ENCODE measurements around the gene DYSF. TPM values are rescaled to one million over a fixed set of nuclear protein-coding genes. Genes with fewer than 3 reads are reported as not detected.

Gene DYSF
- polyA plus RNA-seq, 4 donors, result 9.9 to 18.5 (median 17.1) TPM

DNA sequence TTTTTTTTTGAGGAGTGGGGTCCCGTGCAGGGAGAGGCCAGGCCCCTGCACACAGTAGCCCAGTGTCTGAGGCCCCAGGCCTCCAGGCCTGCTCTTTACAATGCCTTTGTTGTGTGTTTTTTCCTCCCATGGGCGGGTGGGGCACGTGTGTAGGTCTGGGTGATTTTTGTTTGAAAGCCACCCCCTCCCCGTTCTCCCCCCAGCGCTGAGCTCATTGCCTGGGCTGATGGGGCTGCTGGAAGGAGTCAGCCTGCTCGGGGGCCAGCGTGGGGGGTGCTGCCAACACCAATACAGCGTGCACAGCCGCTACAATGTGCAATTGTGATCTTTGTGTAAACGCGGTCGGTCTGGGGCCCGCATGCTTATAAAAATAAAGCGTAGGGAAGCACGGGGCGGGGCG is 142.7 kb downstream of the DYSF start:
- no peak for DNase-seq (ENCODE audit: low read depth in 4 of 4, low spot score in 3 of 4)

DNA sequence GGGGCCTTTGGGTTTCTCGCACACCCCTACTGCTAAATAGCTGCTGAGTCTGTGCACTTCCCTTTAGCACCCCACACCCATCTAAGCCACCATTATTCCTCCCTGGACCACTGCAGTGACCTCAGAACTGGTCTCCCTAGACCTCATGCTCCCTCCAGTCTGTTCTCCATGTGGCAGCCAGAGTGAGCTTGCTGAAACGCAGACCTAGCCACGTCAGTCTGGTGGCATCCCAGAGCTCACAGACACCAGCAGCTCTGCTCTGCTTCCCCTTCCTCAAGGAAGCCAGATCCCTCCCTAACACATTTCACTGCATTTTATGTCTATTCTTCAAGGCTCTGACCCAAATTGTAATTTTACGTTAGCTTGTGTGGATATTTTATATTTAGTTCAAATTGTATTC is 144.4 kb downstream of the DYSF start:
- DNase-seq (ENCODE audit: low read depth in 4 of 4, low spot score in 3 of 4), result no peak

DNA sequence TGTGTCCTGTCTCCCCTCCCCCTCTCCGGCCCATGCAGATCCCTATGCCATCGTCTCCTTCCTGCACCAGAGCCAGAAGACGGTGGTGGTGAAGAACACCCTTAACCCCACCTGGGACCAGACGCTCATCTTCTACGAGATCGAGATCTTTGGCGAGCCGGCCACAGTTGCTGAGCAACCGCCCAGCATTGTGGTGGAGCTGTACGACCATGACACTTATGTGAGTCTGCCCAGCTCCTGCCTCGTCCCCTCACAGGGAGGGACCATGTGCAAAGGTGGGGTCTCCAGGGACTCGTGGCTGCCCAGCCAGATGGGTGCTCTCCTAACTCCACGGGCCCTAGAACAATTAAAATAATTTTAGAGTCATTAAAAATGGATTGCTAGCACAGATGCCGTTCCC is 145.2 kb downstream of the DYSF start:
- no peak for DNase-seq (ENCODE audit: low read depth in 4 of 4, low spot score in 3 of 4)

DNA sequence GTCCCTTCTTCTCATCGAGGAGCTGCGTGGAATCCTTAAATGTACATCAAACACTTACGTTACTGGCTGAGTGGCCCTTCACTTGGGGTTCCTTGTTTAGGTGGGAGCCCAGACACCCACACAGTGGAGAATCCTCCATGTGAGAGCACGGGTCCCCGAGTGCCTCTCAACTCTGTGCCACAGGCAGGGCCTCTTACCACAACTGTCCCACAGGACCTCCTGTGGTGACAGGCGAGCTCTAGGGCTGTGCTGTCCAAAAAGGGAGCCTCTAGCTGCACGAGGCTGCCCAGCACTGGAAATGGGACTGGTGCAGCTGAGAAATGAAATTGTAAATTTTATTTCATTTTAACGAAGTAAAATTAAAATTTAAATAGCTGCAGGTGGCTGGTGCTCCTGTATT is 145.7 kb downstream of the DYSF start:
- DNase-seq (ENCODE audit: low read depth in 4 of 4, low spot score in 3 of 4), result no peak

DNA sequence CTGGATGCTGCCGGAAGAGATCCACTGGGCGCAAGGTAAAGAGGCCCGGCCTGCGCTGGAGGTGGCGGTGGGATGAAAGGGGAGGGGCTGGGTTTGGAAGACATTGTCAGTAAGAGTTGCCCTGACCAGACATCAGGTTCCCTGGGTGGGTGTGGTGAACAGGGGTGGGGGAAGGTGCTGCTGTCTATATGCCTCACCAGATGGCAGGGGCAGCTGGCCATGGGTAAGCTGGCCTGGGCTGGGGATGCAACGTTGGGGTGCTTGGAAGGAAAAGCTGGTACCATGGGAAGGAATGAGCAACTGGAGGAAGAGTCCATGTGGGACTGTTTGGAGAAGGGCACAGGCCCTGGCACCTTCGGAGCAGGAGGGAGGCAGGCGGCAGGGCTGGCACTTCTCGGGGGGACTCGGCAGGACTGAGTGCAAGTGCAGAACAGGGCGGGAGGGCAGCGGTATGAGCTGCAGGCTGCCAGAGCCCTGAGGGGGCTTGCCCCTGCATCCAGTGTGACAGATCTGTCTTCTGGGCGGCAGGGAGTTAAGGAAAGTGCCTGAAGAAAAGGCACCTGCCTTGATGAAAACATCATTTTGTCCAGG is 146.4 kb downstream of the DYSF start:
- no peak for DNase-seq (ENCODE audit: low read depth in 4 of 4, low spot score in 3 of 4)

DNA sequence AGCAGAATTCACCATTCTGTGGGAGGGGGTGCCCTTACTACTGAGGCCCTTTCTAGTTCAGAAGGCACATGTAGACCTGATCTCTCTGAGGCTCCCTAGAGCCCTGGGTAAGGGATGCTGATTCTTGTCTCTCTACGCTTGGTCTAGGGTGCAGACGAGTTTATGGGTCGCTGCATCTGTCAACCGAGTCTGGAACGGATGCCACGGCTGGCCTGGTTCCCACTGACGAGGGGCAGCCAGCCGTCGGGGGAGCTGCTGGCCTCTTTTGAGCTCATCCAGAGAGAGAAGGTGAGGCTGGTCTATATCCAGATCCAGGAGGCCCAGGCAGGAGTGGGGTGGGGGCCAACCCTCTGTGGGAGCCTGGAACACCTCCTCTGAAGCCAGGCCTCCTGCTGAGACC is 147.2 kb downstream of the DYSF start:
- no peak for DNase-seq (ENCODE audit: low read depth in 4 of 4, low spot score in 3 of 4)

DNA sequence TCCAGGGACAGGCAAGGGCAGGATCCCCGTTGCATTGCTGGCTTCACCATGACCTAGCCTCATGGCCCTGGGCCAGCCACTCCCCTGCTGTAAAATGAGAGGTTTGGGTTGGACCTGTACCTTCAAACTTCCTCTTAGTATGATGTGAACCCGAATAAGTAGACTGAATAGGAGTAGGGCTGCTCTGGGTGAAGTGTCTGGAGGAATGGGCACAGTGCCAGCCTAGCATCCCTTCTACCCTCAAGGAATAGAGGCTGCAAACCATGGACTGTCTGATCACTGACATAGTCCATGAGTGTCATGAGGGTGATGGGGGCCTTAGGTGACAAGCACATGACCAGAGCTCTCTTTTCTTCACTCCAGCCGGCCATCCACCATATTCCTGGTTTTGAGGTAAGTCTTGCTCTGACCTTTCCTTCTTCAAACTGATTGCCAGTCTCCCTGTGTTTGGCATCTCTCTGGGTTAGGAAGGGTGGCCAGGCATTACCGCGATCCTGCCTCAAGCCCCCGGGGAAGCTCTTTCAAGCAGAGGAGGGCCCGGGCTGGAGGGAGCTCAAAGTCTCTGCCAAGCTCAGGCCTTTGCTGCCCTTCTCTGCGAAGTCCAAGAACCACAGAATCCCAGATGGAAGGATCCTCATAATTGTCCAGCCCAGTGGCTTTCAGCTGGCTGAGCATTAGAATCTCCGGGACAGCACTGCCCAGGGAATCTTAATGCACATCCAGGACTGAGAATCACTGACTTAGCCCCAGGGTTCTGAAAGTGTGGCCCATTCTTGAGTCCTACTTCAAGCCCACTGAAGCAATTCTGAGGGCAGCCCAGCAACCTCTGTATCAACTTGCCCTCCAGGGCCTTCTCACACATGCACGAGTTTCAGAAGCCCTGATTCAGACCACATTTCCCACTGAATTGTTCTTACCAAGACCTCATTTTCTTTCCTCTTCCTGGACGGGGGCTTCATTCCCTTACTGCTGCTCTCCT is 148.1 kb downstream of the DYSF start:
- no peak for DNase-seq (ENCODE audit: low read depth in 4 of 4, low spot score in 3 of 4)

DNA sequence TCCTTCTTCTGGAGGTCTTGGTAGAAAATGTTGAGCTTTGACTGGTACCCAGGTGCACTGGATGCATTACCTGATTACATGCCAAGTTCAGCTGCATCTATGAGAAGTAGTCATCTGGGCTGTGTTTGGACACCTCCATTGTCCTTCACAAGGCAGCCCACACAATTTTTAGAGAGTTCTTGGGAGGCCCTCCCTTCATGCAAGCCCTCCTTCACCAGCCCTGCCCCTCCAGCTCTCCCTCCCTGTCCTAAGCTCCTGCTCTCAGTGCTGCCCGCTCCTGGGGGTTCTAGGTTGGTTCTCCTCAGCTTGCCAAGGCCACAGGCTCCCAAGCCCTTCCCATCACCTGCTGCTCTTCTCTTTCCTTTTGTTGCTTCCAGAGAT is 148.7 kb downstream of the DYSF start:
- no peak for DNase-seq (ENCODE audit: low read depth in 4 of 4, low spot score in 3 of 4)

DNA sequence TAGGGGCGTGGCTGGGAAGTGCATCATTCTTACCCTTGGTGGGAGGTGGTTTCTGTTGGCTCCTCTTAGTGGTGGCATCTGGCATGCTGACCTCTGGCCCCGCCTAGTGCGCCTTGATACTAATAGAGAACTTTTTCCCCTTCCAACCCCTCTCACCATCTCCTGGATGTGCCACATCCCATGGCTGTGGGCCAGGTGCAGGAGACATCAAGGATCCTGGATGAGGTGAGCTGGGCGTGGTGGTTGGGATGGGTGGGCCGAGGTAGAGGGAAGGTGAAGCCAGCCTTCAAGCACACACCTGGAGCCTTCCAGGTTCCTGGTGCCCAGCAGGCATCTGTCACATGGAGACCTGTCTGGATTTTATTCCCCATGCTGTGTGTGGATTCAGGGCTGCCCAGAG is 149.2 kb downstream of the DYSF start:
- DNase-seq (ENCODE audit: low read depth in 4 of 4, low spot score in 3 of 4), result no peak

DNA sequence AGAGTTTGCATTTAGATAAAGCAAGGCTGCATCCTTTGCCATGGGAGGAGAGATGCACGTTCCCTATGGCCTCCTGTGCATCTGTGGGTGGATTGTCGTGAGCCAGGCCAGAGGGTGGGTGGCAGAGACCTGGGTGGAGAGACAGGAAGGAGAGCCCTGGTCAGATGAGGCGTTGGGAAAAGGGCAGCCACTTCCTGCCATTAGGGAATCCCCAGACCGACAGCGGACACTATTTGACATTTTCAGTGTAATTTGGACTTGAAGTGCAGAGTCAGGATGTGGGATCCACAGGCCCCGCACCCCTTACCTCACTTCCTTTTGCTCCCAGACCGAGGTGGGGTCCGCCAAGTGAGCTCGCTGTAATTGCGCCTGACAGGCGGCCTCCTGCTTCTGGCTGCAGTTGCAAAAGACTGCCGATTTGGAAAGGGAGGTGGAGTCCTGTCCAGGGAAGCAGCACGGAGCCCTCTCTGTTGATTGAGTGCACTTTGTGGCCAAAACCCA is 150.0 kb downstream of the DYSF start:
- DNase-seq (ENCODE audit: low read depth in 4 of 4, low spot score in 3 of 4), result no peak

DNA sequence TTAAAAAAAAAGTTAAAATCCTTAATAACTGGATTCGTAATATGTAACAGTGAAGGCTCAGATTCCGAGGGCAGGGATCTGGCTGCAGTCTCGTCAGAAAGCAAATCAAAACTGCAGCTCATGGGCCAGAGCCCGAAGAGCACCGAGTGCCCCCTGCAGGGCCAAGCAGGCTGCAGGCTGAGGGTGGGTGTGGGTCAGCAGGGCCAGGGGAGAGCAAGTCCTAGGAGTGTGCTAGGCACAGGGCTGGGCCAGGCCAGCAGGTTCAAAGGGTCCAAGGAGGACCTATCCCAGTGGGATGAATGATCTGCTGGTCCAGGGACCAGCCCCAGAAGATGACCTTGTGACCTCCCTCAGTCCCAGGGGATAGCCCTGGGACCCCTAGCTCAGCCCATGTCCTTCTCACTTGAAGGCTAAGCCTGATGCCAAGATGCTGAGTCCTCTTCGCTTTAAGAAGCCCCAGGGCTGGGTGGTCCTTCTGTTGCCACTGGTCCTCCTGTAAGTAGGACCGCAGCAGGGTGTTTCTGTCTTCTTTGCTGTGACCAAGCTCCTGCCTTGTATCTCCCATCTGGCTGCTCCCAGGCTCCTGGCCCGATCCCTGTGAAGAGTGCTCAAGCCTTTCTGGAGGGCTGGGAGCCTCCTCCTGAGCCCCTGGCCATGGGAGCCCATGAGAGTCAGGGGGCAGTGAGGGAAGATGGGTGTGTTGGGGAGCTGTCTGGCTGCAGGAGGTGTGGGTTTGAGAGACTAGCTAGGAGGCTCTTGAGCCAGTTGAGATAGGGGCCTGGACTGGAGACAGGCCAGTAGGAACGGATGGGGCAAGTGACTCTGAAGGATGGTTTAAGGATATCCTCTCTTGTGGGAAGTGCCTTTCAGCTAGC is 150.7 kb downstream of the DYSF start:
- no peak for DNase-seq (ENCODE audit: low read depth in 4 of 4, low spot score in 3 of 4)

DNA sequence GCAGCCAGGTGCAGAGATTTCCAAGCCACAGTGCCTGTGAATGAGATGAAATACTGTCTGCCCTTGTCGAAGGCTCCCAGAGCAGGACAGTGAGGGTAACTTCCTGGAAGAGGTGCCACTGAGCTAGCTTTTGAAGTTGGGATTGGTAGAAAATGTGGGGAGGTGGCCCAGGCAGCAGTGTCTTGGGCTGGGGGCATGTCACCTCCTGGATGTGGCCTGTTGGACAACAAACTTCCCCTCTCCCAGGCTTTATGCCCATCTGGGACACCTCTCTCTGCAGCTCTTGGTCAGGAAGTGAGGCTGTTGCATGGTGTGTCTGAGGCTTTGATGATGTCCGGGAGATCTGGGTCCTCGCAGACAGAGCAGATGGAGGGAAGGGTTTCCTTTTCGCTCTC is 151.4 kb downstream of the DYSF start:
- no peak for DNase-seq (ENCODE audit: low read depth in 4 of 4, low spot score in 3 of 4)

DNA sequence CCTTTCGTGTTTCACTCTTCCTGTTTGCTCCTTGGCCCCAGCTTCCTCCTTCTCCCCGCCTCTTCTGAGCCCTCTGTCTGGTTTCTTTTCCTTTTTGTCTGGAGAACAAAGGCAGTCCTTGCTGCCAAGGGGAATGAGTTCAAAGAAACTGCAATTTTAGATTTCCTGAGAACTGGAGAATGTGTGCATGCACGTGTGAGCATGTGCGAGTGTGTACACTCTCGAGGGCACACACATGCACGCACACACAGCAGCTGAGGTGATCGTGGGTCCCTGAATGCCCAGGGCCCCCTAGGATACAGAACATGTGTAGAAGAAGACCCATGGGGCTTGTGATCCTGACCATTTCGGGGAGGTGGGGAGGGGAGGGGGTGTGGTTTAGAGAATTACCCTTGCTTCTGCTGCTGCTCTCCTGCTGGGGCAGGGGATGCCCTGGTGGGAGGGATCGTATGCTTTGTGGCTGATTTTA is 151.8 kb downstream of the DYSF start:
- DNase-seq (ENCODE audit: low read depth in 4 of 4, low spot score in 3 of 4), result no peak

DNA sequence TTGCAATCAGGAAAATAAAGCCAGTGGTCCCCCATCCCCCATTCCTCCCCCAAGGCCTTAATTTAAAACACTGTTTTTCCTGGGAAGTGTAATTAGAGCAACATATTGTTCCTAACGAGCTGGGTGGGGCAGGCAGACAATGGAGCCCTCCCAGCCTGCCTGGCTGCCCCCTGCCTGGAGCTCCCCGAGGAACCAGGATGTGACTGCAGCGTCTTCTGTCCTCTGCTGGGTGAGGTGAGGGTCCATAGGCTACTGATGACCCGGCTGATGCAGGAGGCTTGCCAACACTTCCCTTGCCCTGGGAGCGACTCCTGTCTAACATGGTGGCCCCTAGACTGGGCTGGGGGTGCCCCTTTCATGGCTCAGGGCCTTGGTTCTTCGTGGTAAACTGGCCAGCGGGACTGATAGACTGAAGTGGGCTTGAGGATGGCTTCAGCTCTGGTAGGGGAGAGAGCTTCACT is 152.4 kb downstream of the DYSF start:
- DNase-seq (ENCODE audit: low read depth in 4 of 4, low spot score in 3 of 4), result no peak

DNA sequence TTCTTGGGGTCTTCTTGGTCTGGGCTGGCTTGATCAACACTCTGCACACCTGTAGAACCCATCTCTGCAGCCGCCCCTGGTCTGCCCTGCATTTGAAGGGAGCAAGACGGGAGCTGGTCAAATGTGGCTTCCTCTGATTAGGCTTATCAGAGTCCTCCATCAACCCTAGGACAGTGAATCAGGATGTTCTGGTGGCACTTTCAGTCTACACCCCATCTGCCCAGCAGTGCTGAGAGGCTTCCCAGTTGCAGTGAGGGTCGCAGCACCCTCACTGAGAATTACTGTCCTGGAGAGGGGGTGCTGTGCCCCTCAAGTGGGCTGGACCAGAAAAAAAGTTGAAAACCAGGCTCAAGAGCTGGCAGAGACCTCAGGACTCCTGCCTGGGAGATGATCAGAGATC is 152.9 kb downstream of the DYSF start:
- no peak for DNase-seq (ENCODE audit: low read depth in 4 of 4, low spot score in 3 of 4)

DNA sequence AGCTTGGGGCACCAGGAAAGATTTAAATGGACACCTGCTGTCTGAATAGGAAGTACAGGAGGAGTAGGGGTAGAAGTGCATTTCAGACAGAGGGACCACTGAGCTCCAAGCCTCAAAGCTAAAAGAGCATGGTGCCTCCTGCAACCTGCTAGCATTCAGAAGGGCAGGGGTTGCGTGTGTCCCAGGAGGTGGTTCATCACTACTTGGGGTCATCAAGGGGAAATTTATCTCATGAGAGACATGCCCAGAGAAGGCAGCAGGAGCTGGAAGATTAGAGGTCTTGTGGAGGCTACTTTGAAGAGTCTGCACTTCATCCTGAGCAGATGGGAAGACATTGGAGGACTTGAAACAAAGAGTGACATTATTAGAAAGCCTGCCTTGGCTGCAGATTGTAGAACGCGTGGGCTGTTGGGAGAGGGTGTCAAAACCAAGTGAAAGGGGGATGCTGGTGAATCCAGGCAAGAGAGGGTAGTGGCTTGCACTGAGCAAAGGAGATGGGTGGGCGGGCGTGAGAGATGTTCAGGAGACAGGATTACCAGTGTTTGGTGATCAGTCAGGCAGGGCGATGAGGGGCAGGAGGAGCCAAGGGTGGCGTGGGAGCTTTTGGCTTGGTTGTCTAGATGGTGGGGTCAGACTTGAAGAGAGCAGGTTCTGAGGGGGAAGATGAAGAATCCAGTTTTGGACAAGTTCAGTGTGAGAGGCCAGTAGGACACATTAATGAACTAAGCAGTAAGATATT is 154.0 kb downstream of the DYSF start:
- no peak for DNase-seq (ENCODE audit: low read depth in 4 of 4, low spot score in 3 of 4)

DNA sequence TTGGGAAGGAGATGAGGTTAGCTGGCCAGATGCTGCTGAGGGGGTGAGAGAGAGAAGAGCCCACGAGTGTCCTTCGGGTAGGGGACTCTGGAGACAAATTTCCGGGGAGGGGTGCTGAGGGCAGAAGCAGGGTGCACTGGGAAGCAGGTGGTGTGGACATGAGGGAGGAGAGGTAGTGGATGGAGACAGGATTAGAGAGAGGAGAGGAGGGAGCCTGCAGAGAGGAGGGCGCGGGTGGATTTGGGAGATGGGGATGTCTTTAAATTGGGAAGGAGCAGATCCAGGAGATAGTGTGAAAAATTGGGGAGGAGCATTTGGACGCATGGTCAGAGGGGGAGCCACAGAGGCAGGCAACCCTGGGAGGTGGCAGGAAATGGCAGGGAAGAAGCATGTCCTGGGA is 154.7 kb downstream of the DYSF start:
- DNase-seq (ENCODE audit: low read depth in 4 of 4, low spot score in 3 of 4), result no peak

DNA sequence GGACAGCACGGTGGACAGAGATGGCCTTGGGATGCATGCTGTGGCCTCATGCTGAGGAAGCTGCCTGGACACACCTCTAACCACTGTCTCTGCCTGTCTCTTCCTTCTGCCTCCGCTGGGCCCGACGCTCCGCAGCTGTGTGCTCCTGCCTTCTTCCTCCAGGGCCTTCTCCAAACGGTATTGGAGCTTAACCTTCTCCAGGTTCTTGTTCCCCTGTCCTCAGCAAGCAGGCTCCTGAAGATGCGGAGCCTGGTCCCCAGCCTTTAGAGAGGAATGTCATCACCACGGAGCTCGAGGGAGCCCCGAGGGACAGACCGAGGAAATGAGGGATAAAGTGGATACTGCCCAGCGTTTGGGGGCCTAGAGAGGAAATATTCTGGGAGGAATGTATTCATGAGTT is 155.1 kb downstream of the DYSF start:
- no peak for DNase-seq (ENCODE audit: low read depth in 4 of 4, low spot score in 3 of 4)

DNA sequence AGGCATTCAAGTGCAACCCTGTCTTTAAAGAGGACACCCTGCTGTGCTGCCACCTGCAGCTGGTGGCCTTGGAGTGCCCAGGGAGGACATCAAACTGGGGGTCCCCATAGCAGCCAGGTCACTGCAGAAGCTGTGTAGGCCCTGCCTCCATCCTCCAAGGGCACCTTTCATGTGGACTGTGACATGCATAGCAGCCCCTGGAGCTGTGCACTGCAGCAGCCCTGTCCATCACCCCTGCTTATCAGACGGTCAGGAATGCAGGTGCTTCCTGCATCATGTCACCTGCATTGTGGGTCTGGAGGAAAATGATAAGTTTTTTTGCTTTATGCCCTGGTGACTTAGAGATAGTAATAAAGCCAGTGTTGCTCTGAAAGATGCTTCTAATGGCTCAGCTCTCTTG is 155.7 kb downstream of the DYSF start:
- no peak for DNase-seq (ENCODE audit: low read depth in 4 of 4, low spot score in 3 of 4)

DNA sequence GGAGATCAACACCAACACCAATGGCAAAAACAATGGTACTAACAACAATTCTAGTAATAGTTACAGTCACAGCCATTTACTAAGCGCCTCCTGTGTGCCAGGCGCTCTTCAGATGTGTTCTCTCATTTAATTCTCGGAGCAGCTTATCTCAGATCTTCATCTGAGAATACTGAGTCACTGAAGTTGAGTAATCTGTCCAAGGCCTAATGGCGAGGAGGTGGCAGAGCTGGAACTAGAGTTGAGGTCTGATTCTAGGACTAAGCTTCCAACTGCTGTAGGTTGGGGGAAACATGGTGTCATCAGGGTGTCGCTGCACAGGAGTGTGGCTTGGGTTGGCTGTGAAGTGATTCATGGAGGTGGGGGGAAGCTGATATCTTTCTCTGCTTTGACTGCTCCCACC is 156.1 kb downstream of the DYSF start:
- DNase-seq (ENCODE audit: low read depth in 4 of 4, low spot score in 3 of 4), result no peak
